GM06990 (cell line): ENCODE results near the gene AANAT.

Source experiments
- DNase-seq: peaks from one replicate; pipeline ENCODE4 v3.0.0-alpha.2; 2011; ENCODE audit not compliant: insufficient read length; ENCODE audit errors: extremely low read depth
- H3K27me3 ChIP-seq: replicated peaks from 2 replicates; pipeline ENCODE4 v1.6.0; 2011; ENCODE audit warnings: low read length; ENCODE audit not compliant: control insufficient read depth, insufficient read depth
- H3K36me3 ChIP-seq: 2 replicates; pipeline ENCODE4 v1.5.1; 2011; ENCODE audit warnings: low read length; ENCODE audit not compliant: control insufficient read depth, insufficient read depth
- H3K4me3 ChIP-seq: replicated peaks from 2 replicates; pipeline ENCODE4 v1.5.1; 2011; ENCODE audit warnings: low read depth, mild to moderate bottlenecking, control low read depth, low read length
- TF ChIP-seq, protein P1 (sequence below): IDR thresholded peaks from 2 replicates; pipeline ENCODE4 v1.5.1; 2011; ENCODE audit warnings: low read length, control low read depth, mild to moderate bottlenecking, inconsistent platforms; ENCODE audit not compliant: insufficient read depth, poor library complexity, severe bottlenecking

The AANAT gene

GRCh38 chr17:76432712-76433336 lies 34.6 kb upstream of the AANAT start:
- TF ChIP-seq, protein P1, sequence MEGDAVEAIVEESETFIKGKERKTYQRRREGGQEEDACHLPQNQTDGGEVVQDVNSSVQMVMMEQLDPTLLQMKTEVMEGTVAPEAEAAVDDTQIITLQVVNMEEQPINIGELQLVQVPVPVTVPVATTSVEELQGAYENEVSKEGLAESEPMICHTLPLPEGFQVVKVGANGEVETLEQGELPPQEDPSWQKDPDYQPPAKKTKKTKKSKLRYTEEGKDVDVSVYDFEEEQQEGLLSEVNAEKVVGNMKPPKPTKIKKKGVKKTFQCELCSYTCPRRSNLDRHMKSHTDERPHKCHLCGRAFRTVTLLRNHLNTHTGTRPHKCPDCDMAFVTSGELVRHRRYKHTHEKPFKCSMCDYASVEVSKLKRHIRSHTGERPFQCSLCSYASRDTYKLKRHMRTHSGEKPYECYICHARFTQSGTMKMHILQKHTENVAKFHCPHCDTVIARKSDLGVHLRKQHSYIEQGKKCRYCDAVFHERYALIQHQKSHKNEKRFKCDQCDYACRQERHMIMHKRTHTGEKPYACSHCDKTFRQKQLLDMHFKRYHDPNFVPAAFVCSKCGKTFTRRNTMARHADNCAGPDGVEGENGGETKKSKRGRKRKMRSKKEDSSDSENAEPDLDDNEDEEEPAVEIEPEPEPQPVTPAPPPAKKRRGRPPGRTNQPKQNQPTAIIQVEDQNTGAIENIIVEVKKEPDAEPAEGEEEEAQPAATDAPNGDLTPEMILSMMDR, result peak; percentile 40
- H3K4me3 ChIP-seq, result no peak overlapping the region
- no peaks in the 10 kb centered on the region; the same call in 1 of the 2 replicates for H3K36me3 ChIP-seq
- DNase-seq, result no peak
- no peaks in the 10 kb centered on the region for H3K27me3 ChIP-seq

GRCh38 chr17:76433693-76434092 lies 33.7 kb upstream of the AANAT start:
- Histone ChIP-seq H3K36me3 (no peaks in the 10 kb centered on the region; the same call in 1 of the 2 replicates), H3K4me3 (no peak overlapping the region), H3K27me3 (no peaks in the 10 kb centered on the region)
- no peak for DNase-seq
- TF ChIP-seq, protein P1, result no peak

DNA sequence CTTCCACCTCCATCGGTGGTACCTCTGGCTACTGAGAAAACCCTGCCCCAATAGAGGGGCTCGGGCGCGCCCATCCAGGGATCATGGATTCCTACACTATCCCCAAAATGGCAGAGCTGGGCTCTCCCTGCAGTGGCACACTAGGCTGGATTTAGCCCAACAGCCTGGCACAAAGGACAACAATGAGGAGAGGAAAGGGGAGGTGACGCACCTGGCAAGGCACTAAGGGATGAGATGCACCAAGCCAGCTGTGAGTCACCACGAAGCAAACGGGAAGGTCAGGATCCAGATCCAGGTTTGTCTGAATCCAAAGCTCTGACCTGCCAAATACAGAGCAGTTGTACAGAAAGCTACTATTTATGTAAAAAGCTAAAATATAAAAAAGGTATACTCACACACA lies 32.5 kb upstream of the AANAT start:
- Histone ChIP-seq H3K4me3 (no peak overlapping the region), H3K27me3 (no peaks in the 10 kb centered on the region), H3K36me3 (no peaks in the 10 kb centered on the region; the same call in 1 of the 2 replicates)
- no peak for DNase-seq
- TF ChIP-seq, protein P1, result no peak

DNA sequence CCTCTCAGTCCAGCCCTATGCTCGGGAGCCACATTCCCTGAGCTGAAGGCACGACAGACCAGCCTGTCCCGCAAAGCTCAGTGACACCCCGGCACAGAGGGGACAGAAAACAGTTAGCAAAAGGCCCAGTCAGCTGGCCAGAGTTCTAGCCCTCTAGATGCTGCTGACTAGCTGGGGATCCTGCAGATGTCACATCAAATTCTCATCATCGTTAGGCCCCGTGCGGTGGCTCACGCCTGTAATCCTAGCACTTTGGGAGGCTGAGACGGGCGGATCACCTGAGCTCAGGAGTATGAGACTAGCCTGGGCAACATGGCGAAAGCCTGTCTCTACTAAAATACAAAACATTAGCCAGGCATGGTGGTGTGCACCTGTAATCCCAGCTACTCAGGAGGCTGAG lies 31.7 kb upstream of the AANAT start:
- no peak for DNase-seq
- no peak overlapping the region for H3K4me3 ChIP-seq
- TF ChIP-seq, protein P1, result no peak
- no peaks in the 10 kb centered on the region; the same call in 1 of the 2 replicates for H3K36me3 ChIP-seq
- no peaks in the 10 kb centered on the region for H3K27me3 ChIP-seq

- TF ChIP-seq, protein P1, result no peak
- Histone ChIP-seq H3K27me3 (no peaks in the 10 kb centered on the region), H3K4me3 (no peak overlapping the region), H3K36me3 (no peaks in the 10 kb centered on the region; the same call in 1 of the 2 replicates)
- no peak for DNase-seq
These were observed 29.7 kb upstream of the AANAT start for GRCh38 chr17:76437467-76438402.
